ENCODE data around the gene DNAAF8.

GRCh38 chr16:4769306-4769638 lies 34.9 kb downstream of the DNAAF8 start:
- no peak for TF ChIP-seq POLR2AphosphoS5 (IDR thresholded peaks at IDR 0.05; ENCODE audit: low read depth, low read length)
- TF ChIP-seq TAF1 (IDR thresholded peaks at IDR 0.05; ENCODE audit: borderline replicate concordance, insufficient read depth, low read length): no peak
